IMR-90 (cell line): ENCODE results near the gene PNMA8B. TPM values are rescaled to one million over a fixed set of nuclear protein-coding genes. Genes with fewer than 3 reads are reported as not detected.

Experiments
- ATAC-seq: fragments of 200-7000 bp; cut with Tn5 transposase; 2 replicates; pipeline ENCODE4 v1.9.1; 2020; ENCODE audit warnings: low read depth, mild to moderate bottlenecking, moderate library complexity
- BruUV-seq: library from RNA; stranded (reverse); fragments of 400-500 nt; replicated peaks from 2 replicates; lab custom pipeline; 2021; lab: Mats Ljungman, UMichigan
- CTCF ChIA-PET: fragments of 300-600 bp; formaldehyde crosslinking; extraction: SDS; loops from one replicate; lab custom pipeline; 2021; ENCODE audit warnings: antibody characterized with exemption; lab: Yijun Ruan, JAX
- POLR2A ChIA-PET: fragments of 300-600 bp; sonication (Branson Sonifier 250); formaldehyde crosslinking; loops from one replicate; lab custom pipeline; 2022; ENCODE audit warnings: antibody characterized with exemption; ENCODE audit not compliant: unreplicated experiment; lab: Charles Lee
- DNase-seq: peaks from one replicate; pipeline ENCODE4 v3.0.0; 2013
- H2AFZ ChIP-seq: replicated peaks from 2 replicates; pipeline ENCODE3; 2013; ENCODE audit warnings: low read length, mild to moderate bottlenecking; ENCODE audit not compliant: poor library complexity
- H2AK5ac ChIP-seq: 2 replicates; pipeline ENCODE4 v1.6.1; 2013; ENCODE audit warnings: low read depth, low read length, inconsistent platforms
- H2AK9ac ChIP-seq: replicated peaks from 2 replicates; pipeline ENCODE3; 2013; ENCODE audit warnings: mild to moderate bottlenecking, low read depth, low read length, moderate library complexity; ENCODE audit not compliant: poor library complexity
- H2BK120ac ChIP-seq: 2 replicates; pipeline ENCODE4 v1.6.1; 2013; ENCODE audit warnings: low read depth, low read length, inconsistent platforms
- H2BK15ac ChIP-seq: 3 replicates; pipeline ENCODE4 v1.6.1; 2013; ENCODE audit warnings: low read depth, low read length, inconsistent platforms
- H2BK20ac ChIP-seq: 2 replicates; pipeline ENCODE4 v1.6.1; 2013; ENCODE audit warnings: low read depth, mild to moderate bottlenecking, inconsistent platforms, low read length, moderate library complexity
- H2BK5ac ChIP-seq: 2 replicates; pipeline ENCODE4 v1.6.1; 2013; ENCODE audit warnings: mild to moderate bottlenecking, low read depth, low read length, inconsistent platforms; ENCODE audit not compliant: poor library complexity, severe bottlenecking
- H3K14ac ChIP-seq: replicated peaks from 2 replicates; pipeline ENCODE4 v1.6.1; 2013; ENCODE audit warnings: low read depth, low read length, inconsistent platforms
- H3K18ac ChIP-seq: 2 replicates; pipeline ENCODE4 v1.6.1; 2013; ENCODE audit warnings: low read depth, low read length, control low read depth
- H3K23ac ChIP-seq: 2 replicates; pipeline ENCODE4 v1.6.1; 2013; ENCODE audit warnings: low read depth, low read length, inconsistent platforms
- H3K27ac ChIP-seq: 2 replicates; pipeline ENCODE4 v1.5.1; 2013; ENCODE audit warnings: mild to moderate bottlenecking, control low read depth, low read length; ENCODE audit not compliant: insufficient read depth
- H3K27me3 ChIP-seq: 2 replicates; pipeline ENCODE4 v1.6.1; 2013; ENCODE audit warnings: low read length; ENCODE audit not compliant: control insufficient read depth, insufficient read depth
- H3K36me3 ChIP-seq: 2 replicates; pipeline ENCODE4 v1.6.1; 2013; ENCODE audit warnings: low read length, mixed read lengths; ENCODE audit not compliant: control insufficient read depth, insufficient read depth
- H3K4ac ChIP-seq: 2 replicates; pipeline ENCODE4 v1.6.1; 2013; ENCODE audit warnings: low read depth, low read length, inconsistent platforms
- H3K4me1 ChIP-seq: 2 replicates; pipeline ENCODE4 v1.6.1; 2013; ENCODE audit warnings: low read length, mixed read lengths; ENCODE audit not compliant: control insufficient read depth, insufficient read depth
- H3K4me2 ChIP-seq: 2 replicates; pipeline ENCODE4 v1.6.1; 2013; ENCODE audit warnings: low read depth, mild to moderate bottlenecking, control low read depth, low read length, moderate library complexity
- H3K4me3 ChIP-seq: 2 replicates; pipeline ENCODE4 v1.5.1; 2013; ENCODE audit warnings: low read depth, mild to moderate bottlenecking, control low read depth, low read length, moderate library complexity; ENCODE audit not compliant: insufficient read depth
- H3K56ac ChIP-seq: 2 replicates; pipeline ENCODE4 v1.6.1; 2013; ENCODE audit warnings: low read length, inconsistent platforms; ENCODE audit not compliant: insufficient read depth; ENCODE audit errors: extremely low read depth
- H3K79me1 ChIP-seq, 2 experiments: 2 replicates each; pipeline ENCODE4 v1.6.1; 2013; ENCODE audit warnings: low read length in 2 of 2, inconsistent platforms in 1 of 2, low read depth in 1 of 2
- H3K9ac ChIP-seq: 2 replicates; pipeline ENCODE4 v1.6.1; 2013; ENCODE audit warnings: low read depth, low read length, control low read depth
- H3K9me1 ChIP-seq: 2 replicates; pipeline ENCODE4 v1.6.1; 2013; ENCODE audit warnings: low read length, inconsistent platforms; ENCODE audit not compliant: insufficient read depth
- H3K9me3 ChIP-seq: 2 replicates; pipeline ENCODE4 v1.6.1; 2013; ENCODE audit warnings: low read length; ENCODE audit not compliant: control insufficient read depth, insufficient read depth
- H4K20me1 ChIP-seq: 2 replicates; pipeline ENCODE4 v1.6.1; 2013; ENCODE audit warnings: low read length, inconsistent platforms; ENCODE audit not compliant: insufficient read depth
- H4K5ac ChIP-seq: 2 replicates; pipeline ENCODE4 v1.6.1; 2013; ENCODE audit warnings: mild to moderate bottlenecking, low read depth, low read length, control low read depth
- H4K8ac ChIP-seq, 2 experiments: 2 replicates each; pipeline ENCODE4 v1.6.1; 2013; ENCODE audit warnings: low read depth in 2 of 2, low read length in 2 of 2, control low read depth in 1 of 2, inconsistent platforms in 1 of 2
- H4K91ac ChIP-seq: 2 replicates; pipeline ENCODE4 v1.6.1; 2013; ENCODE audit warnings: low read depth, low read length, inconsistent platforms; ENCODE audit not compliant: insufficient read depth
- BHLHE40 ChIP-seq: fragments of 150-350 bp; IDR thresholded peaks from 2 replicates; pipeline ENCODE4 v1.6.1; 2016; ENCODE audit warnings: mild to moderate bottlenecking, low read depth, low read length
- CEBPB ChIP-seq: IDR thresholded peaks from 2 replicates; pipeline ENCODE4 v1.6.1; 2012; ENCODE audit warnings: low read depth, low read length, improper control_type of control experiment
- CHD1 ChIP-seq: IDR thresholded peaks from 2 replicates; pipeline ENCODE4 v1.6.1; 2012; ENCODE audit warnings: low read depth, low read length, improper control_type of control experiment
- FOS ChIP-seq: fragments of 150-350 bp; IDR thresholded peaks from 2 replicates; pipeline ENCODE4 v1.6.1; 2016; ENCODE audit warnings: low read depth, low read length
- MAFK ChIP-seq: IDR thresholded peaks from 2 replicates; pipeline ENCODE4 v1.6.1; 2012; ENCODE audit warnings: low read depth, low read length, improper control_type of control experiment
- MAZ ChIP-seq: IDR thresholded peaks from 2 replicates; pipeline ENCODE4 v1.6.1; 2012; ENCODE audit warnings: low read depth, mild to moderate bottlenecking, low read length, improper control_type of control experiment, moderate library complexity, borderline replicate concordance
- MXI1 ChIP-seq: IDR thresholded peaks from 2 replicates; pipeline ENCODE4 v1.6.1; 2012; ENCODE audit warnings: low read depth, mild to moderate bottlenecking, low read length, moderate library complexity, borderline replicate concordance
- NFE2L2 ChIP-seq: fragments of 150-350 bp; IDR thresholded peaks from 2 replicates; pipeline ENCODE4 v1.6.1; 2016; ENCODE audit warnings: low read depth, mild to moderate bottlenecking, low read length
- POLR2A ChIP-seq: IDR thresholded peaks from 2 replicates; pipeline ENCODE4 v1.6.1; 2012; ENCODE audit warnings: mild to moderate bottlenecking, low read depth, low read length
- RAD21 ChIP-seq: IDR thresholded peaks from 2 replicates; pipeline ENCODE4 v1.6.1; 2012; ENCODE audit warnings: low read length, improper control_type of control experiment
- RCOR1 ChIP-seq: IDR thresholded peaks from 2 replicates; pipeline ENCODE4 v1.6.1; 2012; ENCODE audit warnings: mild to moderate bottlenecking, low read length, improper control_type of control experiment; ENCODE audit not compliant: insufficient replicate concordance
- RFX5 ChIP-seq: IDR thresholded peaks from 2 replicates; pipeline ENCODE4 v1.8.0; 2012; ENCODE audit warnings: low read depth, mild to moderate bottlenecking, low read length, moderate library complexity
- SMC3 ChIP-seq: fragments of 150-350 bp; IDR thresholded peaks from 2 replicates; pipeline ENCODE4 v1.6.1; 2016; ENCODE audit warnings: low read depth, mild to moderate bottlenecking, antibody characterized with exemption, low read length, moderate library complexity
- WGBS, 2 experiments: methylation state at CpG; one replicate each; pipeline versions ENCODE4 v1.1.5 to v1.1.7; 2013; ENCODE audit warnings: missing lambda C conversion rate in 2 of 2; ENCODE audit not compliant: insufficient read length in 1 of 2; ENCODE audit errors: extremely low coverage in 2 of 2; 5-methylcytosine and 5-hydroxymethylcytosine counted together
- dilution Hi-C: fragments of 300-500 bp; cut with HindIII; formaldehyde crosslinking; loops from one replicate; pipeline ENCODE4 v1.14.3; 2018; ENCODE audit warnings: low sequenced_read_pairs; ENCODE audit not compliant: unreplicated experiment
- in situ Hi-C: fragments of 300-500 bp; cut with MboI; formaldehyde crosslinking; loops from 3 replicates; pipeline ENCODE4 v1.14.3; 2019; ENCODE audit warnings: low sequenced_read_pairs, inconsistent platforms, mixed read lengths
- intact Hi-C: fragments of 100-400 bp; cut with micrococcal nuclease; formaldehyde crosslinking; loops from 2 replicates; pipeline ENCODE4 v1.10.0; 2022
- polyA plus RNA-seq, 3 experiments: library from polyadenylated mRNA; depleted of rRNA; stranded (reverse); fragments of >200 nt; gene quantifications; 2 replicates each; pipeline ENCODE4 v1.2.3, GENCODE V29; 2012; ENCODE audit warnings: low replicate concordance in 1 of 3
- total RNA-seq: library from RNA; depleted of rRNA; stranded (reverse); fragments of >200 nt; gene quantifications from 2 replicates; pipeline ENCODE4 v1.2.3, GENCODE V29; 2012
- TF ChIP-seq, protein P1 (sequence below): conservative IDR thresholded peaks from 2 replicates; pipeline ENCODE4 v1.5.1; 2012; ENCODE audit warnings: mild to moderate bottlenecking, low read depth, low read length, improper control_type of control experiment
- TF ChIP-seq, protein P2 (sequence below): fragments of 150-350 bp; IDR thresholded peaks from 2 replicates; pipeline ENCODE4 v1.6.1; 2016; ENCODE audit warnings: low read depth, mild to moderate bottlenecking, low read length, moderate library complexity, borderline replicate concordance
- TF ChIP-seq, protein P3 (sequence below): fragments of 150-350 bp; IDR thresholded peaks from 2 replicates; pipeline ENCODE4 v1.6.1; 2017; ENCODE audit warnings: mild to moderate bottlenecking, antibody characterized with exemption, low read length, low read depth

The PNMA8B gene
- total and polyA plus RNA-seq, 2 of the 4 experiments (the other 2 are of a cell fraction) = 0.12 to 0.18 TPM

DNA sequence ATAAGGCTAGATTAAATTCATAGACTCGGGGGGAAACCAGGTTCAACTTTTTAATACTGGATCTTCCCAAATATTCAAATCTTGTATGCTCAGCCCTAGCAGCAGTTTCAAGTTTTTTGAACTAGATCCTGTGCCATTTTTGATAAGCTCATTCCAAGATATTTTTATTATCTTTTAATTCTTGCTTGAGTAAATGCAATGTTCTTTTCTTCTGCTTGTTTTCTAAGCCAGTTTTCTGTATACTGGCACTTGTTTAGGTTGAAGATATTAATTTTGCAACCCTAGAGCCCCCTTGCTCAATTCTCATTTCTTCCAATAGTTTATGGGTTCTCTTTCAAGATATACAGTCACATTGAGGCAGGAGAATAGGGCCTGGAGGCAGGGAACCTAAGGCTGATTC is 53.8 kb downstream of the PNMA8B start:
- no CpG with 5 or more reads among the region's 1 CpG for WGBS, 2 experiments
- H4K5ac ChIP-seq = no peak overlapping the region
- DNase-seq (no peak), ATAC-seq (no peak)
- no peak overlapping the region for H2BK5ac ChIP-seq
- CTCF ChIA-PET = no interaction called here
- H3K9me3 ChIP-seq = no peaks in the 10 kb centered on the region
- H3K56ac ChIP-seq = no peak overlapping the region
- POLR2A ChIA-PET = no interaction called here
- H4K8ac ChIP-seq = no peak overlapping the region
- H3K27ac ChIP-seq = no peak overlapping the region
- peaks cover 1% of the 10 kb centered on the region; the same call in 1 of the 2 replicates for H3K4me1 ChIP-seq
- no peak overlapping the region for H3K18ac ChIP-seq
- no peaks in the 10 kb centered on the region for H3K36me3 ChIP-seq
- no peak overlapping the region for H3K4me3 ChIP-seq
- dilution Hi-C loops = no loop called here
- H2BK120ac ChIP-seq = no peak overlapping the region
- no peak overlapping the region for H3K14ac ChIP-seq
- in situ Hi-C loops = no loop called here
- BruUV-seq = no TSS peak
- H2BK15ac ChIP-seq = no peak overlapping the region
- H2AK9ac ChIP-seq = no peak overlapping the region
- H3K79me1 ChIP-seq = no peaks in the 10 kb centered on the region
- H4K91ac ChIP-seq = no peak overlapping the region
- no peaks in the 10 kb centered on the region for H3K27me3 ChIP-seq
- H3K9ac ChIP-seq = no peak overlapping the region
- TF ChIP-seq MAFK (no peak), FOS (no peak), SMC3 (no peak), MXI1 (no peak), BHLHE40 (no peak), RAD21 (no peak), MAZ (no peak), RFX5 (no peak), CEBPB (no peak), CHD1 (no peak), RCOR1 (no peak), POLR2A (no peak), NFE2L2 (no peak)
- TF ChIP-seq, protein P1, sequence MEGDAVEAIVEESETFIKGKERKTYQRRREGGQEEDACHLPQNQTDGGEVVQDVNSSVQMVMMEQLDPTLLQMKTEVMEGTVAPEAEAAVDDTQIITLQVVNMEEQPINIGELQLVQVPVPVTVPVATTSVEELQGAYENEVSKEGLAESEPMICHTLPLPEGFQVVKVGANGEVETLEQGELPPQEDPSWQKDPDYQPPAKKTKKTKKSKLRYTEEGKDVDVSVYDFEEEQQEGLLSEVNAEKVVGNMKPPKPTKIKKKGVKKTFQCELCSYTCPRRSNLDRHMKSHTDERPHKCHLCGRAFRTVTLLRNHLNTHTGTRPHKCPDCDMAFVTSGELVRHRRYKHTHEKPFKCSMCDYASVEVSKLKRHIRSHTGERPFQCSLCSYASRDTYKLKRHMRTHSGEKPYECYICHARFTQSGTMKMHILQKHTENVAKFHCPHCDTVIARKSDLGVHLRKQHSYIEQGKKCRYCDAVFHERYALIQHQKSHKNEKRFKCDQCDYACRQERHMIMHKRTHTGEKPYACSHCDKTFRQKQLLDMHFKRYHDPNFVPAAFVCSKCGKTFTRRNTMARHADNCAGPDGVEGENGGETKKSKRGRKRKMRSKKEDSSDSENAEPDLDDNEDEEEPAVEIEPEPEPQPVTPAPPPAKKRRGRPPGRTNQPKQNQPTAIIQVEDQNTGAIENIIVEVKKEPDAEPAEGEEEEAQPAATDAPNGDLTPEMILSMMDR = no peak
- TF ChIP-seq, protein P2, sequence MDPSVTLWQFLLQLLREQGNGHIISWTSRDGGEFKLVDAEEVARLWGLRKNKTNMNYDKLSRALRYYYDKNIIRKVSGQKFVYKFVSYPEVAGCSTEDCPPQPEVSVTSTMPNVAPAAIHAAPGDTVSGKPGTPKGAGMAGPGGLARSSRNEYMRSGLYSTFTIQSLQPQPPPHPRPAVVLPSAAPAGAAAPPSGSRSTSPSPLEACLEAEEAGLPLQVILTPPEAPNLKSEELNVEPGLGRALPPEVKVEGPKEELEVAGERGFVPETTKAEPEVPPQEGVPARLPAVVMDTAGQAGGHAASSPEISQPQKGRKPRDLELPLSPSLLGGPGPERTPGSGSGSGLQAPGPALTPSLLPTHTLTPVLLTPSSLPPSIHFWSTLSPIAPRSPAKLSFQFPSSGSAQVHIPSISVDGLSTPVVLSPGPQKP = no peak
- TF ChIP-seq, protein P3, sequence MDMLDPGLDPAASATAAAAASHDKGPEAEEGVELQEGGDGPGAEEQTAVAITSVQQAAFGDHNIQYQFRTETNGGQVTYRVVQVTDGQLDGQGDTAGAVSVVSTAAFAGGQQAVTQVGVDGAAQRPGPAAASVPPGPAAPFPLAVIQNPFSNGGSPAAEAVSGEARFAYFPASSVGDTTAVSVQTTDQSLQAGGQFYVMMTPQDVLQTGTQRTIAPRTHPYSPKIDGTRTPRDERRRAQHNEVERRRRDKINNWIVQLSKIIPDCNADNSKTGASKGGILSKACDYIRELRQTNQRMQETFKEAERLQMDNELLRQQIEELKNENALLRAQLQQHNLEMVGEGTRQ = no peak
- H4K20me1 ChIP-seq = no peaks in the 10 kb centered on the region
- no peak overlapping the region for H3K4me2 ChIP-seq
- H2AK5ac ChIP-seq = no peak overlapping the region
- H2BK20ac ChIP-seq = no peak overlapping the region
- 0 out of 2 replicates have a peak, but pooled peaks cover 2% of the 10 kb centered on the region for H3K9me1 ChIP-seq
- H3K23ac ChIP-seq = no peak overlapping the region
- intact Hi-C loops = no loop called here
- no peak overlapping the region for H2AFZ ChIP-seq
- no peak overlapping the region for H3K4ac ChIP-seq
